Keratinocyte (primary cell): ENCODE results near the gene F8A1. TPM values are rescaled to one million over a fixed set of nuclear protein-coding genes. Genes with fewer than 3 reads are reported as not detected.
"Not testable (repeated sequence)": the region's sequence is repeated elsewhere in the genome, so short reads cannot be mapped to it uniquely, and the experiment has no call there.

Experiments
- DNase-seq: peaks from one replicate; pipeline ENCODE4 v3.0.0-alpha.2; 2011; ENCODE audit warnings: low read depth, missing footprints, low spot score
- FAIRE-seq: peaks from 2 replicates; lab custom pipeline; 2011; peaks lifted over from hg19 to GRCh38; lab: Jason Lieb, UNC
- H2AFZ ChIP-seq: 2 replicates; pipeline ENCODE4 v1.6.0; 2012; ENCODE audit warnings: low read length, control low read depth, inconsistent platforms; ENCODE audit not compliant: control insufficient read depth
- H3K27ac ChIP-seq: 2 replicates; pipeline ENCODE4 v1.5.1; 2011; ENCODE audit warnings: low read length; ENCODE audit not compliant: control insufficient read depth, insufficient read depth
- H3K27me3 ChIP-seq: 3 replicates; pipeline ENCODE4 v1.6.0; 2011; ENCODE audit warnings: low read length; ENCODE audit not compliant: control insufficient read depth, insufficient read depth; ENCODE audit errors: extremely low read depth
- H3K36me3 ChIP-seq, 2 experiments: 2 replicates in 1 of 2; 3 replicates in 1 of 2; pipeline ENCODE4 v1.5.1; 2011; ENCODE audit warnings: low read length in 2 of 2, mild to moderate bottlenecking in 1 of 2; ENCODE audit not compliant: control insufficient read depth in 2 of 2, insufficient read depth in 2 of 2; ENCODE audit errors: extremely low read depth in 1 of 2
- H3K4me1 ChIP-seq: 3 replicates; pipeline ENCODE4 v1.5.1; 2011; ENCODE audit warnings: low read length; ENCODE audit not compliant: control insufficient read depth, insufficient read depth; ENCODE audit errors: extremely low read depth
- H3K4me2 ChIP-seq: 3 replicates; pipeline ENCODE4 v1.6.0; 2011; ENCODE audit warnings: low read depth, low read length; ENCODE audit not compliant: control insufficient read depth, insufficient read depth; ENCODE audit errors: extremely low read depth
- H3K4me3 ChIP-seq, 3 experiments: fragments of 200-600 bp in 1 of 3; sonication (generic) in 1 of 3; 2 replicates in 2 of 3; 3 replicates in 1 of 3; pipeline ENCODE4 v1.5.1; 2011 to 2016; ENCODE audit warnings: low read length in 3 of 3, mild to moderate bottlenecking in 3 of 3, control low read depth in 2 of 3, inconsistent platforms in 1 of 3, low read depth in 1 of 3, mixed read lengths in 1 of 3, mixed run types in 1 of 3, moderate library complexity in 1 of 3; ENCODE audit not compliant: control insufficient read depth in 2 of 3, insufficient read depth in 2 of 3; ENCODE audit errors: extremely low read depth in 1 of 3
- H3K79me2 ChIP-seq: 2 replicates; pipeline ENCODE4 v1.6.0; 2012; ENCODE audit warnings: low read length; ENCODE audit not compliant: control insufficient read depth, insufficient read depth
- H3K9ac ChIP-seq: 3 replicates; pipeline ENCODE4 v1.6.0; 2011; ENCODE audit warnings: low read length; ENCODE audit not compliant: control insufficient read depth, insufficient read depth; ENCODE audit errors: extremely low read depth
- H3K9me1 ChIP-seq: 3 replicates; pipeline ENCODE4 v1.6.0; 2011; ENCODE audit warnings: low read length; ENCODE audit not compliant: control insufficient read depth, insufficient read depth; ENCODE audit errors: extremely low read depth
- H3K9me3 ChIP-seq: 2 replicates; pipeline ENCODE4 v1.5.1; 2012; ENCODE audit warnings: low read depth, low read length; ENCODE audit not compliant: control insufficient read depth
- H4K20me1 ChIP-seq: 3 replicates; pipeline ENCODE4 v1.6.0; 2011; ENCODE audit warnings: low read length; ENCODE audit not compliant: control insufficient read depth, insufficient read depth; ENCODE audit errors: extremely low read depth
- EZH2 ChIP-seq: IDR thresholded peaks from one replicate; pipeline ENCODE4 v1.6.1; 2012; ENCODE audit warnings: inconsistent platforms, mild to moderate bottlenecking, low read length, moderate library complexity
- dilution Hi-C: fragments of 300-500 bp; cut with MboI; formaldehyde crosslinking; loops from one replicate; pipeline ENCODE4 v1.7.0; 2020; ENCODE audit warnings: low sequenced_read_pairs; ENCODE audit not compliant: extremely low pct_ligation_motif_present
- polyA plus RNA-seq, 5 experiments: library from polyadenylated mRNA; depleted of rRNA in 3 of 5; stranded (reverse) in 3 of 5; stranded (forward) in 1 of 5; unstranded in 1 of 5; fragments of >200 nt; gene quantifications; 1 replicate in 1 of 5; 2 replicates in 3 of 5; 3 replicates in 1 of 5; pipeline versions ENCODE4 v1.2.1 to v1.2.3, GENCODE V29; 2011 to 2012; ENCODE audit warnings: missing spikeins in 2 of 5, low read depth in 1 of 5, low replicate concordance in 1 of 5
- TF ChIP-seq, protein P1 (sequence below), 3 experiments: IDR thresholded peaks in 1 of 3; conservative IDR thresholded peaks in 1 of 3; optimal IDR thresholded peaks in 1 of 3; 2 replicates in 2 of 3; 3 replicates in 1 of 3; pipeline versions ENCODE3 to v1.5.1; 2011; ENCODE audit warnings: low read length in 3 of 3, mild to moderate bottlenecking in 3 of 3, moderate library complexity in 2 of 3, control low read depth in 1 of 3, inconsistent platforms in 1 of 3; ENCODE audit not compliant: insufficient read depth in 2 of 3; ENCODE audit errors: extremely low read depth in 1 of 3

The F8A1 gene
- polyA plus RNA-seq, 1 donor (not counting 4 experiments of a cell fraction or from before 2014, with no cell fraction given): 3.5 TPM

DNA sequence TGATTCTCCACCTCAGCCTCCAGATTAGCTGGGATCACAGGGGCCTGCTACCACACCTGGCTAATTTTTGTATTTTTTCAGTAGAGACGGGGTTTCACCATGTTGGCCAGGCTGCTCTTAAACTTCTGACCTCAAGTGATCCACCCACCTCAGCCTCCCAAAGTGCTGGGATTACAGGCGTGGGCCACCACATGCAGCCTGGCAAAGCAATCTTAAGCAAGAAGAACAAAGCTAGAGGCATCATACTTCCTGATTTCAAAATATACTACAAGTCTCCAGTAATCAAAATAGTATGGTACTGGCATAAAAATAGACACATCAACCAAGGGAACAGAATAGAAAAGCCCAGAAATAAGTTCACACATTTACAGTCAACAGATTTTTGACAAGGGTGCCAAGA lies 12.8 kb upstream of the F8A1 start:
- DNase-seq (no peak), FAIRE-seq (no peak)
- Histone ChIP-seq H4K20me1 (no peaks in the 10 kb centered on the region), H3K36me3 (no peaks in the 10 kb centered on the region), H3K9me1 (no peaks in the 10 kb centered on the region), H3K9me3 (no peaks in the 10 kb centered on the region), H3K27me3 (no peaks in the 10 kb centered on the region), H3K9ac (no peak overlapping the region), H3K27ac (no peak overlapping the region), H2AFZ (no peak overlapping the region), H3K4me2 (no peak overlapping the region), H3K4me1 (no peaks in the 10 kb centered on the region), H3K79me2 (no peaks in the 10 kb centered on the region), H3K4me3 (no peak overlapping the region)
- TF ChIP-seq, protein P1, sequence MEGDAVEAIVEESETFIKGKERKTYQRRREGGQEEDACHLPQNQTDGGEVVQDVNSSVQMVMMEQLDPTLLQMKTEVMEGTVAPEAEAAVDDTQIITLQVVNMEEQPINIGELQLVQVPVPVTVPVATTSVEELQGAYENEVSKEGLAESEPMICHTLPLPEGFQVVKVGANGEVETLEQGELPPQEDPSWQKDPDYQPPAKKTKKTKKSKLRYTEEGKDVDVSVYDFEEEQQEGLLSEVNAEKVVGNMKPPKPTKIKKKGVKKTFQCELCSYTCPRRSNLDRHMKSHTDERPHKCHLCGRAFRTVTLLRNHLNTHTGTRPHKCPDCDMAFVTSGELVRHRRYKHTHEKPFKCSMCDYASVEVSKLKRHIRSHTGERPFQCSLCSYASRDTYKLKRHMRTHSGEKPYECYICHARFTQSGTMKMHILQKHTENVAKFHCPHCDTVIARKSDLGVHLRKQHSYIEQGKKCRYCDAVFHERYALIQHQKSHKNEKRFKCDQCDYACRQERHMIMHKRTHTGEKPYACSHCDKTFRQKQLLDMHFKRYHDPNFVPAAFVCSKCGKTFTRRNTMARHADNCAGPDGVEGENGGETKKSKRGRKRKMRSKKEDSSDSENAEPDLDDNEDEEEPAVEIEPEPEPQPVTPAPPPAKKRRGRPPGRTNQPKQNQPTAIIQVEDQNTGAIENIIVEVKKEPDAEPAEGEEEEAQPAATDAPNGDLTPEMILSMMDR (optimal IDR thresholded peaks at IDR 0.05 in 1 of 3, IDR thresholded peaks at IDR 0.05 in 1 of 3, conservative IDR thresholded peaks at IDR 0.05 in 1 of 3; ENCODE audit: extremely low read depth in 1 of 3, insufficient read depth in 2 of 3, low read length in 3 of 3): no peak
- TF ChIP-seq EZH2: no peak
- dilution Hi-C loops: no loop called here

DNA sequence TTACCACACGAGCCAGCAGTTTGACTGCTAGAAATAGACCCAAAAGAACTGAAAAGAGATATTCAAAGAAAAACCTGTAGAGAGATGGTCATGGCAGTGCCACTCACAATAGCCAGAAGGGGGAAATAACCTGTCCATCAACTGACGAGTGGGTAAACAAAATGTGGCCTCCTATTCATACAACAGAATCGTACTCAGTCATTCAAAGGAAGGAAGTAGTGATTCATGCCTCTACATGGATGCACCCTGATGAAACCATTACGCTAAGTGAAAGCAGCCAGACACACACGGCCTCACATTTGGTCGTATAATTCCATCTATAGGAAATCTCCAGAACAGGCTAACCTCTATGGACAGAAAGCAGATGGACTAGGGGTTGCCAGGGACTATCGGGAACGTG lies 2.1 kb upstream of the F8A1 start:
- H3K27me3 ChIP-seq, H3K4me1 ChIP-seq, H3K4me3 ChIP-seq, H4K20me1 ChIP-seq, H3K9me1 ChIP-seq, H3K4me2 ChIP-seq, DNase-seq, H3K27ac ChIP-seq, H3K79me2 ChIP-seq, H2AFZ ChIP-seq, FAIRE-seq, H3K36me3 ChIP-seq, H3K9ac ChIP-seq, dilution Hi-C loops, H3K9me3 ChIP-seq: not testable (repeated sequence)

DNA sequence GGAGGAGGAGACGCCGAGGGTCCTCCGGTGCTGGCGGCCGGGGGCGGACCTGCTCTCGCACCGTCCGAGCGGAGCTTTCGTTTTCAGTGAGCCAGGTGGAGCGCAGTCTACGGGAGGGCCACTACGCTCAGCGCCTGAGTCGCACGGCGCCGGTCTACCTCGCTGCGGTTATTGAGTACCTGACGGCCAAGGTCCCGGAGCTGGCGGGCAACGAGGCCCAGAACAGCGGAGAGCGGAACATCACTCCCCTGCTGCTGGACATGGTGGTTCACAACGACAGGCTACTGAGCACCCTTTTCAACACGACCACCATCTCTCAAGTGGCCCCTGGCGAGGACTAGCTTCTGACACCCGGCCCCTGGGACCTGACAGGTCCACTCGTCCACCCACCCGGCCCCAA lies 1.1 kb upstream of the F8A1 start:
- H3K4me1 ChIP-seq, DNase-seq, H3K9me3 ChIP-seq, H3K9ac ChIP-seq, H2AFZ ChIP-seq, FAIRE-seq, dilution Hi-C loops, H3K27ac ChIP-seq, H3K4me3 ChIP-seq, H3K79me2 ChIP-seq, H3K36me3 ChIP-seq, H3K9me1 ChIP-seq, H4K20me1 ChIP-seq, H3K27me3 ChIP-seq, H3K4me2 ChIP-seq: not testable (repeated sequence)

DNA sequence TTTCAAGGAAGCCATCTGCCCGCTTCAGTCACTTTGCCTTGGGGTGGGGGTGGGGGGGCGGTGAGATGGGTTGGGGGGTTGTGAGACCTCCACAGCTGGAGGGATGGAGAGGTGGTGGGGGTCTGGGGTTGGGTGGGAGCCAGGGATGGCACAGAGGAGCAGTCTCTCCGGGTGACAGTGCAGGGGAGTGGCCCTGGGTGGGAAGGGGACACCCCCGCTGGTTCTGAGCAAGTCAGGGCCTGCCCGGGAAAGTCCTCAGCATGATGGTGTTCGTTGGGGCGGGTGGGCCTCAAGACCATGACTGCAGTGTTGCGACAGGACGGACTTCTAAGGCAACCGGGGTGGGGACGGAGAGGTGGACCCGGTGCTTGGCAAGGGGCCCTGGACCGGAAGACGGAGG lies 606 bp upstream of the F8A1 start:
- H3K4me3 ChIP-seq, H3K36me3 ChIP-seq, H2AFZ ChIP-seq, H4K20me1 ChIP-seq, H3K4me2 ChIP-seq, FAIRE-seq, DNase-seq, H3K27me3 ChIP-seq, dilution Hi-C loops, H3K4me1 ChIP-seq, H3K9ac ChIP-seq, H3K79me2 ChIP-seq, H3K27ac ChIP-seq, H3K9me3 ChIP-seq, H3K9me1 ChIP-seq: not testable (repeated sequence)
